Measurements from ENCODE around the gene RHBDD3. TPM values are rescaled to one million over a fixed set of nuclear protein-coding genes. Genes with fewer than 3 reads are reported as not detected.

RHBDD3 gene
- total and polyA plus RNA-seq, 2 donors (not counting 1 experiment from before 2014, with no cell fraction given), result 11.9 to 12.5 TPM

DNA sequence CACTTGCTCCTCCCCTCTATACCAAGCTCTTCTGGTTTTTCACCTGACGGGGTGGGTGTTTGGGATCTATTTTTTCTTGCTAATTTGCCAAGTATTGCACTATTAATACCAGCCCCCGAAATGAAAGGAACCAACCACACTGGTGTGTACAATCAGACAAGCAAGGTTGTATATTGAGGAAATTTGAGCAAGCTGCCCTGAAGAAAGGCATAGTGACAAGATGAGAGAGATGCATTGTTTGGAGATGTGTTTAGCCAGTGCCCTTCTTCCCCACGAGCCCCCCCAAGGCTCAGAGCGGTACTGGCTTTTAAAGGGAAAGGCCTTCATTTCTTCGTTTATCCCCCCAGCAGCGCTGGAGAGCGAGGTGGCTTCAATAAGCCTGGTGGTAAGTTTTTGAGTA, 23.4 kb upstream of the RHBDD3 start:
- ChIA-PET CTCF (no interaction called here), POLR2A (no interaction called here)
- peaks cover 2% of the 10 kb centered on the region for H3K4me1 Mint-ChIP-seq
- Histone ChIP-seq H3K9me3 (ENCODE audit: control extremely low read depth in 1 of 3, control insufficient read depth in 2 of 3, insufficient read depth in 1 of 3, low read length in 2 of 3) (no peaks in the 10 kb centered on the region), H3K79me2 (ENCODE audit: control insufficient read depth, insufficient read depth, low read length) (peaks cover 12% of the 10 kb centered on the region), H2AFZ (ENCODE audit: insufficient read depth, low read depth, low read length, poor library complexity, severe bottlenecking) (no peak overlapping the region), H4K20me1 (ENCODE audit: control insufficient read depth, insufficient read depth, low read length, poor library complexity, severe bottlenecking) (peaks cover 79% of the 10 kb centered on the region), H3K4me2 (replicated peaks; ENCODE audit: low read depth, low read length, poor library complexity, severe bottlenecking) (no peak overlapping the region), H3K36me3 (replicated peaks in 1 of 2; ENCODE audit: control extremely low read depth in 1 of 2, control insufficient read depth in 1 of 2, extremely low read depth in 1 of 2, insufficient read depth in 2 of 2, low read length in 1 of 2) (peaks cover 12 to 94% of the 10 kb centered on the region in 2 experiments), H3K27ac (ENCODE audit: low read length in 2 of 2) (no peak overlapping the region), H3K27me3 (replicated peaks in 1 of 4; ENCODE audit: control extremely low read depth in 1 of 4, control insufficient read depth in 3 of 4, insufficient read depth in 4 of 4, low read length in 3 of 4) (no peaks in the 10 kb centered on the region), H3K4me3 (ENCODE audit: control extremely low read depth in 1 of 5, extremely low read depth in 1 of 5, insufficient read depth in 1 of 5, low read depth in 2 of 5, low read length in 4 of 5) (no peak overlapping the region), H3K9ac (ENCODE audit: low read length) (no peak overlapping the region), H3K4me1 (ENCODE audit: control insufficient read depth in 2 of 2, insufficient read depth in 2 of 2, low read length in 2 of 2) (no peaks in the 10 kb centered on the region)
- no peaks in the 10 kb centered on the region for H3K9me3 Mint-ChIP-seq (ENCODE audit: insufficient read depth)
- WGBS (ENCODE audit: insufficient coverage), result no CpG with 5 or more reads among the region's 7 CpGs
- DNase-seq (no peak), ATAC-seq (ENCODE audit: low read depth) (no peak)
- no peak overlapping the region for H3K4me3 Mint-ChIP-seq
- TF ChIP-seq EZH2 (IDR thresholded peaks at IDR 0.05; ENCODE audit: borderline replicate concordance, insufficient read depth, low read depth, low read length, poor library complexity, severe bottlenecking) (no peak), CTCF (IDR thresholded peaks at IDR 0.05) (no peak)
- no peak overlapping the region for H3K27ac Mint-ChIP-seq
- intact Hi-C loops (cut with micrococcal nuclease), result no loop called here
- H3K27me3 Mint-ChIP-seq, result no peaks in the 10 kb centered on the region

DNA sequence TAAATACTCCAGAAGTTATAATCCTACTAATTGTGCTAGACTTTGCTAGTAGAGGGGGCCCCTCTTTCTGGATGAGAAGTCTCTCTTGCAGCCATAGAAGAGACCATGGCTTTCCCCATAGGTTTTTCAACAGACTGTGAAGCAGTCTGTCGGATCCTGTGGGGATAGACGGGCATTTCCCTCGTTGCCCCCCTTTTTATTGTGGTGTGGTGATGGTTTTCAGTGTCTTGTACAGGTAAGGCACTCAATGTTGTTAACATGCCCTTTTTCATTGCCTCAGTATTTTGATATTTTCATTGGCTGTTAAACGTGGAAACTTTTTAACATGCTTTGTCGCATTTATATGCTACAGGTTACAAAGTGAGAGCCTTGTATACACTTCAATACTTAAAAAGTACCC, 22.3 kb upstream of the RHBDD3 start:
- H3K27me3 Mint-ChIP-seq, result no peaks in the 10 kb centered on the region
- ChIA-PET CTCF (no interaction called here), POLR2A (no interaction called here)
- Histone ChIP-seq H4K20me1 (ENCODE audit: control insufficient read depth, insufficient read depth, low read length, poor library complexity, severe bottlenecking) (peaks cover 79% of the 10 kb centered on the region), H3K4me1 (ENCODE audit: control insufficient read depth in 2 of 2, insufficient read depth in 2 of 2, low read length in 2 of 2) (no peaks in the 10 kb centered on the region), H2AFZ (ENCODE audit: insufficient read depth, low read depth, low read length, poor library complexity, severe bottlenecking) (no peak overlapping the region), H3K4me2 (replicated peaks; ENCODE audit: low read depth, low read length, poor library complexity, severe bottlenecking) (no peak overlapping the region), H3K27me3 (replicated peaks in 1 of 4; ENCODE audit: control extremely low read depth in 1 of 4, control insufficient read depth in 3 of 4, insufficient read depth in 4 of 4, low read length in 3 of 4) (no peaks in the 10 kb centered on the region), H3K9ac (ENCODE audit: low read length) (no peak overlapping the region), H3K79me2 (ENCODE audit: control insufficient read depth, insufficient read depth, low read length) (peaks cover 17% of the 10 kb centered on the region), H3K36me3 (replicated peaks in 1 of 2; ENCODE audit: control extremely low read depth in 1 of 2, control insufficient read depth in 1 of 2, extremely low read depth in 1 of 2, insufficient read depth in 2 of 2, low read length in 1 of 2) (peaks cover 12 to 91% of the 10 kb centered on the region in 2 experiments), H3K9me3 (ENCODE audit: control extremely low read depth in 1 of 3, control insufficient read depth in 2 of 3, insufficient read depth in 1 of 3, low read length in 2 of 3) (no peaks in the 10 kb centered on the region), H3K27ac (ENCODE audit: low read length in 2 of 2) (no peak overlapping the region), H3K4me3 (ENCODE audit: control extremely low read depth in 1 of 5, extremely low read depth in 1 of 5, insufficient read depth in 1 of 5, low read depth in 2 of 5, low read length in 4 of 5) (no peak overlapping the region)
- DNase-seq, result no peak
- ATAC-seq (ENCODE audit: low read depth), result no peak
- no peaks in the 10 kb centered on the region for H3K9me3 Mint-ChIP-seq (ENCODE audit: insufficient read depth)
- WGBS (ENCODE audit: insufficient coverage), result no CpG with 5 or more reads among the region's 5 CpGs
- H3K4me3 Mint-ChIP-seq, result no peak overlapping the region
- H3K27ac Mint-ChIP-seq, result no peak overlapping the region
- TF ChIP-seq EZH2 (IDR thresholded peaks at IDR 0.05; ENCODE audit: borderline replicate concordance, insufficient read depth, low read depth, low read length, poor library complexity, severe bottlenecking), result no peak
- no peak for TF ChIP-seq CTCF (IDR thresholded peaks at IDR 0.05)
- peaks cover 2% of the 10 kb centered on the region for H3K4me1 Mint-ChIP-seq
- intact Hi-C loops (cut with micrococcal nuclease), result no loop called here

All from B cell (primary cell).